IMR-90 (cell line): ENCODE data around the gene STK35. TPM values are rescaled to one million over a fixed set of nuclear protein-coding genes. Genes with fewer than 3 reads are reported as not detected.

Experiments
- ATAC-seq: fragments of 200-7000 bp; cut with Tn5 transposase; 2 replicates; pipeline ENCODE4 v1.9.1; 2020; ENCODE audit warnings: low read depth, mild to moderate bottlenecking, moderate library complexity
- BruUV-seq: library from RNA; stranded (reverse); fragments of 400-500 nt; replicated peaks from 2 replicates; lab custom pipeline; 2021; lab: Mats Ljungman, UMichigan
- CTCF ChIA-PET: fragments of 300-600 bp; formaldehyde crosslinking; extraction: SDS; loops from one replicate; lab custom pipeline; 2021; ENCODE audit warnings: antibody characterized with exemption; lab: Yijun Ruan, JAX
- POLR2A ChIA-PET: fragments of 300-600 bp; sonication (Branson Sonifier 250); formaldehyde crosslinking; loops from one replicate; lab custom pipeline; 2022; ENCODE audit warnings: antibody characterized with exemption; ENCODE audit not compliant: unreplicated experiment; lab: Charles Lee
- DNase-seq: peaks from one replicate; pipeline ENCODE4 v3.0.0; 2013
- H2AFZ ChIP-seq: replicated peaks from 2 replicates; pipeline ENCODE3; 2013; ENCODE audit warnings: low read length, mild to moderate bottlenecking; ENCODE audit not compliant: poor library complexity
- H2AK5ac ChIP-seq: 2 replicates; pipeline ENCODE4 v1.6.1; 2013; ENCODE audit warnings: low read depth, low read length, inconsistent platforms
- H2AK9ac ChIP-seq: replicated peaks from 2 replicates; pipeline ENCODE3; 2013; ENCODE audit warnings: mild to moderate bottlenecking, low read depth, low read length, moderate library complexity; ENCODE audit not compliant: poor library complexity
- H2BK120ac ChIP-seq: 2 replicates; pipeline ENCODE4 v1.6.1; 2013; ENCODE audit warnings: low read depth, low read length, inconsistent platforms
- H2BK15ac ChIP-seq: 3 replicates; pipeline ENCODE4 v1.6.1; 2013; ENCODE audit warnings: low read depth, low read length, inconsistent platforms
- H2BK20ac ChIP-seq: 2 replicates; pipeline ENCODE4 v1.6.1; 2013; ENCODE audit warnings: low read depth, mild to moderate bottlenecking, inconsistent platforms, low read length, moderate library complexity
- H2BK5ac ChIP-seq: 2 replicates; pipeline ENCODE4 v1.6.1; 2013; ENCODE audit warnings: mild to moderate bottlenecking, low read depth, low read length, inconsistent platforms; ENCODE audit not compliant: poor library complexity, severe bottlenecking
- H3K14ac ChIP-seq: replicated peaks from 2 replicates; pipeline ENCODE4 v1.6.1; 2013; ENCODE audit warnings: low read depth, low read length, inconsistent platforms
- H3K18ac ChIP-seq: 2 replicates; pipeline ENCODE4 v1.6.1; 2013; ENCODE audit warnings: low read depth, low read length, control low read depth
- H3K23ac ChIP-seq: 2 replicates; pipeline ENCODE4 v1.6.1; 2013; ENCODE audit warnings: low read depth, low read length, inconsistent platforms
- H3K27ac ChIP-seq: 2 replicates; pipeline ENCODE4 v1.5.1; 2013; ENCODE audit warnings: mild to moderate bottlenecking, control low read depth, low read length; ENCODE audit not compliant: insufficient read depth
- H3K27me3 ChIP-seq: 2 replicates; pipeline ENCODE4 v1.6.1; 2013; ENCODE audit warnings: low read length; ENCODE audit not compliant: control insufficient read depth, insufficient read depth
- H3K36me3 ChIP-seq: 2 replicates; pipeline ENCODE4 v1.6.1; 2013; ENCODE audit warnings: low read length, mixed read lengths; ENCODE audit not compliant: control insufficient read depth, insufficient read depth
- H3K4ac ChIP-seq: 2 replicates; pipeline ENCODE4 v1.6.1; 2013; ENCODE audit warnings: low read depth, low read length, inconsistent platforms
- H3K4me1 ChIP-seq: 2 replicates; pipeline ENCODE4 v1.6.1; 2013; ENCODE audit warnings: low read length, mixed read lengths; ENCODE audit not compliant: control insufficient read depth, insufficient read depth
- H3K4me2 ChIP-seq: 2 replicates; pipeline ENCODE4 v1.6.1; 2013; ENCODE audit warnings: low read depth, mild to moderate bottlenecking, control low read depth, low read length, moderate library complexity
- H3K4me3 ChIP-seq: 2 replicates; pipeline ENCODE4 v1.5.1; 2013; ENCODE audit warnings: low read depth, mild to moderate bottlenecking, control low read depth, low read length, moderate library complexity; ENCODE audit not compliant: insufficient read depth
- H3K56ac ChIP-seq: 2 replicates; pipeline ENCODE4 v1.6.1; 2013; ENCODE audit warnings: low read length, inconsistent platforms; ENCODE audit not compliant: insufficient read depth; ENCODE audit errors: extremely low read depth
- H3K79me1 ChIP-seq, 2 experiments: 2 replicates each; pipeline ENCODE4 v1.6.1; 2013; ENCODE audit warnings: low read length in 2 of 2, inconsistent platforms in 1 of 2, low read depth in 1 of 2
- H3K9ac ChIP-seq: 2 replicates; pipeline ENCODE4 v1.6.1; 2013; ENCODE audit warnings: low read depth, low read length, control low read depth
- H3K9me1 ChIP-seq: 2 replicates; pipeline ENCODE4 v1.6.1; 2013; ENCODE audit warnings: low read length, inconsistent platforms; ENCODE audit not compliant: insufficient read depth
- H3K9me3 ChIP-seq: 2 replicates; pipeline ENCODE4 v1.6.1; 2013; ENCODE audit warnings: low read length; ENCODE audit not compliant: control insufficient read depth, insufficient read depth
- H4K20me1 ChIP-seq: 2 replicates; pipeline ENCODE4 v1.6.1; 2013; ENCODE audit warnings: low read length, inconsistent platforms; ENCODE audit not compliant: insufficient read depth
- H4K5ac ChIP-seq: 2 replicates; pipeline ENCODE4 v1.6.1; 2013; ENCODE audit warnings: mild to moderate bottlenecking, low read depth, low read length, control low read depth
- H4K8ac ChIP-seq, 2 experiments: 2 replicates each; pipeline ENCODE4 v1.6.1; 2013; ENCODE audit warnings: low read depth in 2 of 2, low read length in 2 of 2, control low read depth in 1 of 2, inconsistent platforms in 1 of 2
- H4K91ac ChIP-seq: 2 replicates; pipeline ENCODE4 v1.6.1; 2013; ENCODE audit warnings: low read depth, low read length, inconsistent platforms; ENCODE audit not compliant: insufficient read depth
- BHLHE40 ChIP-seq: fragments of 150-350 bp; IDR thresholded peaks from 2 replicates; pipeline ENCODE4 v1.6.1; 2016; ENCODE audit warnings: mild to moderate bottlenecking, low read depth, low read length
- WGBS, 2 experiments: methylation state at CpG; one replicate each; pipeline versions ENCODE4 v1.1.5 to v1.1.7; 2013; ENCODE audit warnings: missing lambda C conversion rate in 2 of 2; ENCODE audit not compliant: insufficient read length in 1 of 2; ENCODE audit errors: extremely low coverage in 2 of 2; 5-methylcytosine and 5-hydroxymethylcytosine counted together
- dilution Hi-C: fragments of 300-500 bp; cut with HindIII; formaldehyde crosslinking; loops from one replicate; pipeline ENCODE4 v1.14.3; 2018; ENCODE audit warnings: low sequenced_read_pairs; ENCODE audit not compliant: unreplicated experiment
- in situ Hi-C: fragments of 300-500 bp; cut with MboI; formaldehyde crosslinking; loops from 3 replicates; pipeline ENCODE4 v1.14.3; 2019; ENCODE audit warnings: low sequenced_read_pairs, inconsistent platforms, mixed read lengths
- intact Hi-C: fragments of 100-400 bp; cut with micrococcal nuclease; formaldehyde crosslinking; loops from 2 replicates; pipeline ENCODE4 v1.10.0; 2022
- polyA plus RNA-seq, 3 experiments: library from polyadenylated mRNA; depleted of rRNA; stranded (reverse); fragments of >200 nt; gene quantifications; 2 replicates each; pipeline ENCODE4 v1.2.3, GENCODE V29; 2012; ENCODE audit warnings: low replicate concordance in 1 of 3
- total RNA-seq: library from RNA; depleted of rRNA; stranded (reverse); fragments of >200 nt; gene quantifications from 2 replicates; pipeline ENCODE4 v1.2.3, GENCODE V29; 2012
- TF ChIP-seq, protein P1 (sequence below): conservative IDR thresholded peaks from 2 replicates; pipeline ENCODE4 v1.5.1; 2012; ENCODE audit warnings: mild to moderate bottlenecking, low read depth, low read length, improper control_type of control experiment

The STK35 gene
- total and polyA plus RNA-seq, 2 of the 4 experiments (the other 2 are of a cell fraction): 11.1 to 12.0 TPM

DNA sequence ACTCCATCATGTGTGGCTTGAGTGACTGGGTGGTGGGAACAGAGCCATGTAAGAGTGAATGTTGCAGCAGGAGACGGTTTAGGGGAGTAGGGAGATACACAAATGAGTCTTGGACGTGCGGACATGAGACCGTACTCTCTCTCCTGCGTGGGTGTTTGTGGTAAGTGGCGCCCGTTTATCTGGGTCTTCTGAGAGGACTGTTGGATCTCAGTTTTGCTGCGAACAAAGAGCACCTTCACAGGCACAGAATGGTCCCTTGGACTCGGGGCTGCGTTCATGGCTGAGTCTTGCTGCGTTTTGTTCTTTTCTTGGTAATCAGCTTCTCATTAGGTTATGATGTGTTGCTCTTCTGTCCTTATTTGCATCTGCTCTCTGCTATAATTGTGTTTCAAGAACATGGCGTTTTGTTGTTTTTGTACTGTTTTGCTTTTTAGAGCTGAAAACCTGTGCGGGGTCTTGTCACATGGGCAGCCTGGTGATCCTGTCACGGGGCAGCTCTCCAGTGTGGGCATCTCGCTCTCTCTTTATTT is 28.5 kb downstream of the STK35 start:
- WGBS, 2 experiments: 96% methylated on average over 5 of the region's 15 CpGs; no CpG with 5 or more reads in 1 of the 2 experiments
- H3K27me3 ChIP-seq: no peaks in the 10 kb centered on the region
- H3K4me2 ChIP-seq: no peak overlapping the region
- intact Hi-C loops (no loop called here), in situ Hi-C loops (no loop called here), dilution Hi-C loops (no loop called here)
- peaks cover 56 to 90% of the 10 kb centered on the region in 2 experiments for H3K79me1 ChIP-seq
- no peak overlapping the region for H2AFZ ChIP-seq
- no peak for ATAC-seq
- ChIA-PET CTCF (no interaction called here), POLR2A (no interaction called here)
- no peak overlapping the region for H2AK9ac ChIP-seq
- no peak overlapping the region for H3K23ac ChIP-seq
- H2BK5ac ChIP-seq: no peak overlapping the region
- 0 out of 2 replicates have a peak, but pooled peaks cover 2% of the 10 kb centered on the region for H3K36me3 ChIP-seq
- no peak overlapping the region for H4K8ac ChIP-seq
- H3K9ac ChIP-seq: no peak overlapping the region
- H3K4me1 ChIP-seq: peaks cover 35% of the 10 kb centered on the region
- peaks cover 48% of the 10 kb centered on the region for H3K9me1 ChIP-seq
- H2AK5ac ChIP-seq: no peak overlapping the region
- H3K14ac ChIP-seq: no peak overlapping the region
- no peak overlapping the region for H4K91ac ChIP-seq
- 0 out of 2 replicates have a peak overlapping the region, but pooled peaks have one; percentile 14 for H4K5ac ChIP-seq
- H3K4me3 ChIP-seq: no peak overlapping the region
- no peak overlapping the region for H2BK15ac ChIP-seq
- no peak overlapping the region for H3K27ac ChIP-seq
- BruUV-seq: no TSS peak
- TF ChIP-seq, protein P1, sequence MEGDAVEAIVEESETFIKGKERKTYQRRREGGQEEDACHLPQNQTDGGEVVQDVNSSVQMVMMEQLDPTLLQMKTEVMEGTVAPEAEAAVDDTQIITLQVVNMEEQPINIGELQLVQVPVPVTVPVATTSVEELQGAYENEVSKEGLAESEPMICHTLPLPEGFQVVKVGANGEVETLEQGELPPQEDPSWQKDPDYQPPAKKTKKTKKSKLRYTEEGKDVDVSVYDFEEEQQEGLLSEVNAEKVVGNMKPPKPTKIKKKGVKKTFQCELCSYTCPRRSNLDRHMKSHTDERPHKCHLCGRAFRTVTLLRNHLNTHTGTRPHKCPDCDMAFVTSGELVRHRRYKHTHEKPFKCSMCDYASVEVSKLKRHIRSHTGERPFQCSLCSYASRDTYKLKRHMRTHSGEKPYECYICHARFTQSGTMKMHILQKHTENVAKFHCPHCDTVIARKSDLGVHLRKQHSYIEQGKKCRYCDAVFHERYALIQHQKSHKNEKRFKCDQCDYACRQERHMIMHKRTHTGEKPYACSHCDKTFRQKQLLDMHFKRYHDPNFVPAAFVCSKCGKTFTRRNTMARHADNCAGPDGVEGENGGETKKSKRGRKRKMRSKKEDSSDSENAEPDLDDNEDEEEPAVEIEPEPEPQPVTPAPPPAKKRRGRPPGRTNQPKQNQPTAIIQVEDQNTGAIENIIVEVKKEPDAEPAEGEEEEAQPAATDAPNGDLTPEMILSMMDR: no peak
- TF ChIP-seq BHLHE40: no peak
- H3K56ac ChIP-seq: no peak overlapping the region
- no peak for DNase-seq
- peak overlapping the region; percentile 20; the same call in 1 of the 2 replicates for H3K4ac ChIP-seq
- H2BK20ac ChIP-seq: no peak overlapping the region
- H3K9me3 ChIP-seq: no peaks in the 10 kb centered on the region
- no peak overlapping the region for H3K18ac ChIP-seq
- no peak overlapping the region for H2BK120ac ChIP-seq
- H4K20me1 ChIP-seq: peaks cover 68% of the 10 kb centered on the region
